HG03521 (cell line): ENCODE measurements around the gene FKBP1A.

ENCODE experiments used
- ATAC-seq: cut with Tn5 transposase; IDR thresholded peaks from one replicate; pipeline ENCODE4 v1.9.1; 2021; ENCODE audit warnings: mild to moderate bottlenecking, moderate library complexity; ENCODE audit not compliant: unreplicated experiment

The FKBP1A gene

DNA sequence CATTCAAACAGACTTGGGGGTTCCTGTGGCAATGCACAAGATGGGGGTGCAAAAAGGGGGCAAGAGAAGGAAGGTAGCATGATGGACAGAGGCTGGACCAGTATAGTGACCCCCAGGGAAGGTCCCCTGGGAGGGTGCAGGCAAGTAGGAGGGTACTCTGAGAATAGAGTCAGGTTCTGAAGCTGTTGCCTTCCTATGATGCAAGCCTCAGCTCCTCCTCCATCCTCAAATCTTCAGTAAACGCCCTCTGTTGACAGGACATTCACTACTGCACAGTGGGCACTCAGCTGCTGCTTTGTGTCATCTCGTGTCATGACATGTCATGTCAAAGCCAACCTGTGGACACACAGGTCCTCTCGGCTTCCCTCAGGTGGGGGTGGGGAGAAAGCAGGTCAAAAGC lies 58.1 kb downstream of the FKBP1A start:
- no peak for ATAC-seq

DNA sequence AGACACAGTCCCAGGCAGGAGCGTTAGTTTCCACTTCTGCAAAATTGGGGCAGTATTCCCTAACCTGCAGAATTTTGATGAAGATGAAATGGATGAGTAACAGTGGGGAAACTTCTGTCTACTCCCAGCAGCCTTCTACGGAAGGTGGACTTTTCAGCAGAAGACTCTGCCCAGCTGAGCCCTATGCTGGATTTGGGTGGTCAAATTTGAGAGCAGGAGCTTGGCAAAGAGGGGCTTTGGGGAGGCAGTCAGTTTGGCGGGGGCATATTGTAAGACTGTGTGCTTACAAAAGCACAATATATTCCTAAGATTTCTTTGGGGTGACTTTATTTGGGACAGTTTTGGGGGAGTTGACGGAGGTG lies 58.5 kb downstream of the FKBP1A start:
- no peak for ATAC-seq

DNA sequence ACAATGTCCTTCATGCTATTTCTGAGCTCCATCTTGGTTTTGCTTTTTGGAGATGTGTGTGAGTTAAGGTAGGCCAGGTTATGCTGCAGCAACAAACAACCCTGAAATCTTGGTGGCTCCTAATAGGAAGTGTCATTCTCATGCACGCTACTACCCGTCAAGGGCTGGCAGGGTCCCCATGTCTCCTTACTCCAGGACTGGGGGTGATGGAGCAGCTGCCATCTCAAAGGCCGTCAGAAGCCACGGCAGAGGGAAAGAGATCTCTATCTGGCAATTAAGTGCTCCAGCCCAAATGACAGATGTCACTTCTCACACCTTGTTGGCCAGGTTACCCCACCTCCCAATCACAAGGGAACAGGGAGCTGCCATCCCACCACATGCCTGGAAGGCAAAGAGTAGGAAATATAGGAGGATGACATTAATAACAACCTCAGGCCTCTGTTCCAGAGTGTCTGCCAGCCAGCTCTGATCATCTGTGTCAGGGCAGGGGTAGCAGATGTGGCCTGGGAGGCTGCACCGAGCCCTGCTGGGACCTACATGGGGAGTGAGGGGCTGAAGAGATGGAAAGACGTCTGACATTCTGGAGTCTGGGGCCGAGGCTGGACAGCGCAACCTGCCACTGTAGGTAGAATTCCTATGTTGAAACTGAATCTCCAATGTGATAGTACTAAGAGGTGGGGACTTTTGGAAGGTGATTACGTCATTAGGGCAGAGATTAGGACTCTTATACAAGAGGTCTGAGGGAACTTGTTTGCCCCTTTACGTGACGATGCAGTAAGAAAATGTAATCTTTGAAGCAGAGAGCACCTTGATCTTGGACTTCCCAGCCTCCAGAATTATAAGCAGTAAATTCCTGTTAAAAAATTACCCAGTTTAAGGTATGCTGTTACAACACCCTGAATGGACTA lies 59.1 kb downstream of the FKBP1A start:
- ATAC-seq = no peak

DNA sequence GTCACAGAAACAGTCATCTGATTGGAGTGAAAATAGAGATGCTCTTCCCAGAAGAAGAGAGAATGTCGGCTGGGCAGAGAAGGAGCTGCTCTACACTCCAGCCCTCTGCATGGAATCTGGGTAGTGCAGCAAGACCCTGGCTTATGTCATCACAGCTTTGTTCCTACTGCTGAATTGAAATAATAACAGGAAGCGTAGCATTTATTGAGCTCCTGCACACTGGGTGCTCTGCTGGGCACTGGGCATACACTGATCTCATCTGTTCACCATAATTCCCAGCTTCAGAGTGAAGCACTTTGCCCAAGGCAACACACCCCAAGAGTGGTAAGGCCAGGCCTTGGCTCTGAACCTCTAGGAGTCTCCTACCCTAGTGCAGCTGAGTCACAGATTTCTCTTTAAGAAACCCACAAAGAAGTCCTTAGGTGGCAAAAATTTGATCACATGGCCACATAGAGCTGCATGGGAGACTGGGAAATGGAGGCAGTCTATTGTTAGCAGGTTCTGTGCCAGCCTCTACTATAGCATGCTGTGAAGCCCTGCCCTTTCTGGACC lies 60.0 kb downstream of the FKBP1A start:
- ATAC-seq = no peak

- ATAC-seq = no peak
These were observed 60.9 kb downstream of the FKBP1A start for GRCh38 chr20:1331801-1332453.

GRCh38 chr20:1331101-1331500 lies 61.8 kb downstream of the FKBP1A start:
- no peak for ATAC-seq

- ATAC-seq = no peak
These were observed 62.6 kb downstream of the FKBP1A start for GRCh38 chr20:1330075-1330830.

DNA sequence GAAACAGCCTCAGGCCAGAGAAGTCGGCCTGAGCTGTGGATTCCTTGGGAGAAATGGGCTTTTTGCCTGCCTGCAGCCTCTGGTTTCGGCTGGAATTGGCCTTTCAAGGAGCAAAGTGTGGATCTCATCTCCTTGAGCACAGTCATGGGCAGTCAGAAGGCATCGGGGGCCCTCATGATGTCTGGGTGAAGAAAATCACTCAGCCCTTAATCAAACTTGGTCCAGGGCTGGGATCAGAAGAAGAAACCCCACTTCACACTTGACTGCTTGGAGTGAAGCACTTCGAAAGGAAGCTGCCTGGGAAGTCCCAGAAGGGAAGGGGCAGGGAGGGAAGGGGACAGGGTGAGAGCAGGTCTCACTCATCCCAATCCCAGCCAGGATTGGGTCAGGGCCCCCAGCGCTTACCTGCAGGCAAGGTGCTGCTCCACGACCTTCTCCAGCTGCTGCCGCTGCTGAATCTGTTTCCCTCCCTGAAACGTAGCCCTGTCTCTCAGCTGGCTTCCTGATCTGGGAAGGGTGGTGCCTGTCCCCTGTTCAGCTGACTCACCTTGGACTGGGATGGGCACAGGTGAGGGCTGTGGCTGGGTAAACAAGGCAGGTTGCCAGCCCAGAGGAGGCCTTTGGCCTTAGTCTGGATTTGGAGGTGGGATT lies 64.0 kb downstream of the FKBP1A start, which contains the start of gene SDCBP2:
SDCBP2 (minus strand) TSS at position 460 of the 651 bp plus-strand sequence. CDS start 8,723 bp downstream, outside the sequence.
- ATAC-seq = no peak

- no peak for ATAC-seq
These were observed 64.8 kb downstream of the FKBP1A start for GRCh38 chr20:1327827-1328679.

- no peak for ATAC-seq
These were observed 65.6 kb downstream of the FKBP1A start for GRCh38 chr20:1327241-1327653.

- ATAC-seq = no peak
These were observed 66.6 kb downstream of the FKBP1A start for GRCh38 chr20:1326031-1326930.

DNA sequence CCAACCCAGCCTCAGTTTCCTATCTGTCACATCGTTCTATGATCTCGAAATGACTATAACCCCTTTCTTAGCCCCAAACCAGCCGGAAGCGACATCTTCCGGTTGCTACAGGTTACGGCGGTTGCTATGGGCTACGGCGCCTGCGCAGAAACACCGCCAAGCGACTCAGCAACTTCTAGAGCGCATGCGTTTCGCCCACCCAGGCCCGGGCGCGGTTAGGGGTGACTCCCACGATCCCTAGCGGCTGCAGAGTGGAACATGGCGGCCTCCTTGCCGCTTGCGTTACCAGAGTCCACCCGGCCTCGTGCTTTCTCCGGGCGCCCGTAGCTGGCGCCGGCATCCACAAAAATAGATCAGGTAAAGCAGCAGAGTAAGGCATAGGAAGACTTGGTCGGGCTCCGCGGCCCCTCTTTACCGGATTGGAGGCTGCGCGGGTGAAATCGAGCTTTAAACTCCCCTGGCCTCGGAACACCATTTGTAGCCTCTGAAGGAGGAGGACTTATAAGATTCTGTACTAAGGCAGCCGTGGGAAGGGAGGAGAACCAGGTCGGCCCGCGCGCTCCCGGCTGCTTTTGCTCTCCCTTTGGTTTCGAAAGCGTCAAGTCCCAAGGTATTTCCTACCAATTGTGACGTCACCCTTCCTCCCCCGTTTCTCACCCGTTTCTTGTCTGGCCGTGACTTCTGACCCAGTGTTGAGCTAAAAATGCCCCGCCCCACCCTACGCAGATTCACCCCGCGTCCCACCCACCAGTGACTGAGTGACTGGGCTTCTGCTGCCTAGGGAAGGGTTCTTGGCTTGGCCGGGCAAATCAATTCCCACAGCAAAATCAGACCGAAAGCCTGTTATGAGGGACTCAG lies 67.5 kb downstream of the FKBP1A start:
- peak; percentile 78 for ATAC-seq

- ATAC-seq = no peak
These were observed 68.2 kb downstream of the FKBP1A start for GRCh38 chr20:1324598-1325172.

DNA sequence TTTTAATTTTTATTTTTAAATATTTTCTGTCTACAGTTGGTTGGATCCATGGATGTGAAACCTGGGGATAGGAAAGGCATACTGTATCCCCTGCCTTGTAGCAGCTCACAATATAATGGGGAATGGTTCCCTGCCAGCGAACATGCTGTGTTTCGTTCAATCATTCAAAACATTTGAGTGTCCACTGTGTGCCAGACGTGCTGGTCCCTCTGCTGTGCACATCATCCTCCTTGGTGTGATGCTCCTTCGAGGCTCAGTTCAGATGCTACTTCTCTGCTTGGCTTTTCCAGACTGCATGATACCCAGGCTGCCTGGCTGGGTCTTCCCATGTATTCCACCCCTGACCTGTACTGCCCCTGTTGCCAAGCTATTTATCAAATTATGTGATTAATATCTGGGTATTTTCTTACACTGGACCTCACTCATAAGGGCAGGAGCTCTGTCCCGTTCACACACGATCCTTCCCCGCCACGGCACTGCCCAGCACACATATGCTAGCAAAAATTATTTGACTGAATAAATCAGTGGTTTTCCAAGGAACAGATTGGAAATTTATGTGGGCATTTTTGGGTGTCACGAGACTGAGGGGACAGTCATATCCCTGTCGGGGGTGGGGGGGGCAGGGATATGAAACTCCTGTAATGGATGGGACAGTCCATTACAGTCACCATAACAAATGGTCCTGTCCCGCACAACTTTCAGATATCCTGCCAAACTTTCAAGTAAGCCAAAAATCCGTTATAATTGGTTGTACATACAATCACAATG lies 68.8 kb downstream of the FKBP1A start:
- no peak for ATAC-seq

- ATAC-seq = no peak
These were observed 69.6 kb downstream of the FKBP1A start for GRCh38 chr20:1323256-1323655.

GRCh38 chr20:1322511-1323245 lies 70.2 kb downstream of the FKBP1A start:
- ATAC-seq = no peak
